GM21526 (cell line): ENCODE results near the gene ZNF814.
"Not testable (repeated sequence)": the region's sequence is repeated elsewhere in the genome, so short reads cannot be mapped to it uniquely, and the experiment has no call there.

Experiments used
- ATAC-seq: cut with Tn5 transposase; IDR thresholded peaks from one replicate; pipeline ENCODE4 v1.9.1; 2021; ENCODE audit warnings: moderate library complexity; ENCODE audit not compliant: unreplicated experiment, low FRiP score

The ZNF814 gene

GRCh38 chr19:57888560-57889231 lies at the start of gene ZNF814:
TSS of gene ZNF814 (minus strand) at chr19:57889037. CDS start at chr19:57888802, 235 bp downstream.
- peak; percentile 72 for ATAC-seq

- no peak for ATAC-seq
Measured at GRCh38 chr19:57935731-57936130, 46.9 kb upstream of the ZNF814 start.

- no peak for ATAC-seq
Measured at GRCh38 chr19:57934820-57935665, 46.2 kb upstream of the ZNF814 start, which contains the start of gene ZNF418. TSS of gene ZNF418 (minus strand) at chr19:57935402. CDS start at chr19:57933822, 1,580 bp downstream.

- no peak for ATAC-seq
Measured at GRCh38 chr19:57927587-57927986, 38.8 kb upstream of the ZNF814 start.

- ATAC-seq, result peak; percentile 96
Measured at GRCh38 chr19:57916168-57916995, 27.5 kb upstream of the ZNF814 start, which contains the start of gene ZNF417. TSS of gene ZNF417 (minus strand) at chr19:57916592. CDS start at chr19:57916411, 181 bp downstream.

GRCh38 chr19:57914531-57914930 lies 25.7 kb upstream of the ZNF814 start:
- ATAC-seq, result no peak

- no peak for ATAC-seq
Measured at GRCh38 chr19:57907394-57907793, 18.6 kb upstream of the ZNF814 start.

DNA sequence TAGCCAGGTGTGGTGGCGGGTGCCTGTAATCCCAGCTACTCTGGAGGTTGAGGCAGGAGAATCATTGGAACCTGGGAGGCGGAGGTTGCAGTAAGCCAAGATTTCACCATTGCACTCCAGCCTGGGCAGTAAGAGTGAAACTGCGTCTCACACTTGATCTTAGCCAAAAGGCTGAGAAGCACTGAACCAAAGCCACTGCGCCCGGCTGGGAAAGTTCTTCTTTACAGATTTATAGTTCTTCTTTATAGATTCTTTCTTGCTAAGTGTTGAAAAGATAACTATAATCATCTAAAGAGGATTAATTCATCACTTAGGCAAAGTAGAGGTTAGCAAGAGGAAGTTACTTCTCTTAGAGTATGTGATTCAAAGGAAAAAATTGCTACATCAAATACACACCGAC lies 16.4 kb upstream of the ZNF814 start:
- no peak for ATAC-seq

DNA sequence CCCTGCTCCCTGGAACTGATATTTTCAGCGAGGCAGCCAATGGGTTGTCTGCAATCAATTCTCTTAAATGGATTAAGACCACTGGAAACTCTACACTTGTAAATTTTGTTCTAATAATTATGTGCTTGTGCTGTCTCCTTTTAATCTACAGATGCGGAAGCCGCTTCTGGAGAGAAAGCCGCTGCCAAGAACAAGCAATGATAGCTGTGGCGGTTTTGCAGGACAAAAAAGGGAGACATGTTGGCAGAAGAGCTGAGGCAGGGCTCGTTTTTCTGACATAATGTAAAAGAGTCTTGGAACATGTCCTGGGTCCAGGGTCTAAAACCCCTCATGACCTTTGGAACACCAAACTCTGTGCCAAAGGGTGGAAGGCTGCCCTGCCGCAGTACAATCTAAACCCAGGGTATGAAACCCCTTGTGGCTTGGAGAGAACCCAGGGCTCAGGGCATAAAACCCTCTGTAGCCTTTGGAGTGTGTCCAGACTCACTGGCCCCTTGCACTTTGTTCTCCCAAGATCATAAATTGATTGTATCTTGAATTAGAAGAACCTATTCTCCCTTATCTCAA lies 14.9 kb upstream of the ZNF814 start:
- ATAC-seq, result no peak

GRCh38 chr19:57900311-57900710 lies 11.5 kb upstream of the ZNF814 start:
- ATAC-seq, result no peak

DNA sequence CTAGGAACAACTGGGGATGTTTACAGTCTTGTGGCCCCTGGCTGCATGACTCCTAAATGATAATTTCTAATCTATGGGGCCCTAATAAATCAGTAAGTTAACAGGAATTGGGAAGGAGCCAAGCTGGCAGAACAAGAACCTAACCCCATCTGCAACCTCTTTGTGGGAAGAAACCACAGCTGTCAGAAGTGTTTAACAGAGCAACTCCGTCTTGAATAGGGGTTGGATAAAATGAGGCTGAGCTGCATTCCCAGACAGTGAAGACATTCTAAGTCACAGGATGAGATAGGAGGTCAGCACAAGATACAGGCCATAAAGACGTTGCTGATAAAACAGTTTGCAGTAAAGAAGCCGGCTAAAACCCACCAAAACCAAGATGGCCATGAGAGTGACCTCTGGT lies 1.9 kb upstream of the ZNF814 start:
- ATAC-seq, result not testable (repeated sequence)

DNA sequence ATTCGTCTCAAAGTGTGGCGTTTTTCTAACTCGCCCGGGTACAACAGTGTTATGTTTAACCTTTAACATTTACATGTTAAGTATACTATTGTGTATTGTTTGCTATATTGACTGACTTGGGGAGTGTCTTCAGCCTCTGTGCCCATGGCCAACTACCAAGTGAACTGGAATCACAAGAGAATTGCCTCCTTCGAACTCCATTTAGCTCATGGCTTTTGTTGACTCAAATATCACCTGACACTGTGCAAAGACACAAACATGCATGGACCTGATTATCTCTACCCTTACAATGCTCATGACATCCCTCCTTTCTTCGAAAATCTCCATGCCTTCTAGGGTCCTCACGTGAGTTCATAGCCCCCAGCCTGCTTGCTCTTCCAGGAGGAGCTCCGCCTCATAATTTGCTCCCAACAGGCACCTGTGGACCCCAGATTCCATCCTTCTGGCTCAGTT lies 704 bp downstream of the ZNF814 start:
- peak; percentile 13 for ATAC-seq

DNA sequence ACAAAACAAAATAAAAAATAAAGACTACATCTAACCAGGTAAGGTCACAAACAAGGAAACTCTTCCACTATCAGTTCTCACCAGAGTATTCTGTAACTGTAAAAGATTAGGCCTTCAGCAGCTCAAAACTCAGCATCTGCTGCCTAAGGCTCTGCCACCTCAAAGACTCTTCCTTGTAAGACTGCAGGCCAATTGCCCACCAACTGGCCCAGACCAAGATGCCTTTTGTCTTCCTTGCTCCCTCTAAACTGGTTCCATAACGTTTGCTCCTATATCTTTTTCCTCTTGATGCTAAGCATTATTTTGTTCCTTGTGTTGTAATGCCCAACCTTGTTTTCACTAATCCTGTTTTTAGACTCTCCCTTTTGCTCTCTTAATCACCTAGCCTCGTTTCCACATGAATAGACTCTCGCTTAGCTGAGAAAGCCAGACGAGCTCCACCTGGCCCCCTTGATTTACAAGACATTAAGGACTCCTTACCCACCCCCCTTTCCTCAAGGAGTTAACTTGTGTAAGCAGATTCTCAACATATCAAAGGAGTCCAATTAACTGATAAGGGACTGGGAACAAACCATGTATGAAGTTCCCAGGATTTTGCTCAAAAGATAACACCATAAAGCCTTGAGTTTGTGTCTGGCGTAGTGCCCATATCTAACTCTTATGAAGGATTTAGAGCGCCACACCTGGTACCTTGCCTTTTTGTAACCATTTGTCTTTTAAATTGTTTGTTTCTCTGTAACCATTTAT lies 1.5 kb downstream of the ZNF814 start:
- ATAC-seq, result no peak

DNA sequence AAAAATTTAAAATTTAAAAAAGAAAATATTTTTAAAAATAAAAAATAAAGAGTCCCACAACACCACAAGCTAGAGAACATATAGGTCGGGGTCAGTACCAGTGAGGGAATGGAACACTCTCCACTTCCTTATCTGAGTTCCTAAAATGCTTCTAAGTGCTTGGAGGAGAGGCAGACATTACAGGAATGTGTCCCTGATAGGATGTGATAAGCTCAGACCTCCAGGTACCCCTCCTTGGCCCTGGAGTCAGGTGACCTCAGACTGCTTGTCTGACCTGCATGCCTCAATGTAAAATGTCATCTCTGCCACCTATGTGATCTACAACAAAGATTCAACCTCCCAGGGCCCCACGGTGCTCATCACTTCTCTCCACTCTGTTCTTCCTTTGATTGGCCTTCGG lies 2.8 kb downstream of the ZNF814 start:
- no peak for ATAC-seq

- not testable (repeated sequence) for ATAC-seq
Measured at GRCh38 chr19:57873883-57874799, 14.7 kb downstream of the ZNF814 start.

- ATAC-seq, result no peak
Measured at GRCh38 chr19:57872450-57872849, 16.4 kb downstream of the ZNF814 start.

DNA sequence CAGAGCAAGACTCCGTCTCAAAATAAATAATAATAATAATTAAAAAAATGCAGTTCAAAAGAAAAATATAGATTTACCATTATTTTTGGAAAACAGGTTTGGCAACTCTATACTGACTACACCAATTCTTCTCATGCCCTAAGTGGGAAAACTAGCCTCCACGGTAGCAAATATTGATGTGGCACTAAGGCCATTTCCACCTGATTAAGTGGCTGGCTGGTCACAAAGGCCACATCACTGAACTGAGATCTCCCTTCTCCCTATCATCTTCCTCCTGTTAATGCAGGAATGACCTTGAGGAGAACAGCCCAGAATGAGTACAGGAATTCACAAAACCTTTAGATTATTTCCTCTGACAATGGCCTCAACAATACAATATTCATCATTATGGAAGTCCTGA lies 18.6 kb downstream of the ZNF814 start:
- no peak for ATAC-seq

DNA sequence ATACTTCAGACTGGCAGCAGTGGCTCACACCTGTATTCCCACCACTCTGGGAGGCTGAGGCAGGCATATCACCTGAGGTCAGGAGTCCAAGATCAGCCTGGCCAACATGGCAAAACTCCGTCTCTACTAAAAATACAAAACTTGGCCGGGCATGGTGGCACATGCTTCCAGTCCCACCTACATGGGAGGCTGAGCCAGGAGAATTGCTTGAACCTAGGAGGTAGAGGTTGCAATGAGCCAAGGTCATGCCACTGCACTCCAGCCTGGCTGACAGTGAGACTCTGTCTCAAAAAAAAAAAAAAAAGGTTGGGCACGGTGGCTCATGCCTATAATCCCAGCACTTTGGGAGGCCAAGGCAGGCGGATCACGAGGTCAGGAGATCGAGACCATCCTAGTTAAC lies 19.2 kb downstream of the ZNF814 start:
- ATAC-seq, result not testable (repeated sequence)
